HG03558 (cell line): ENCODE results near the gene FLNA.

ENCODE experiments used
- ATAC-seq: cut with Tn5 transposase; IDR thresholded peaks from one replicate; pipeline ENCODE4 v1.9.1; 2021; ENCODE audit warnings: moderate number of reproducible peaks; ENCODE audit not compliant: unreplicated experiment; ENCODE audit errors: extremely low read depth

Gene FLNA

DNA sequence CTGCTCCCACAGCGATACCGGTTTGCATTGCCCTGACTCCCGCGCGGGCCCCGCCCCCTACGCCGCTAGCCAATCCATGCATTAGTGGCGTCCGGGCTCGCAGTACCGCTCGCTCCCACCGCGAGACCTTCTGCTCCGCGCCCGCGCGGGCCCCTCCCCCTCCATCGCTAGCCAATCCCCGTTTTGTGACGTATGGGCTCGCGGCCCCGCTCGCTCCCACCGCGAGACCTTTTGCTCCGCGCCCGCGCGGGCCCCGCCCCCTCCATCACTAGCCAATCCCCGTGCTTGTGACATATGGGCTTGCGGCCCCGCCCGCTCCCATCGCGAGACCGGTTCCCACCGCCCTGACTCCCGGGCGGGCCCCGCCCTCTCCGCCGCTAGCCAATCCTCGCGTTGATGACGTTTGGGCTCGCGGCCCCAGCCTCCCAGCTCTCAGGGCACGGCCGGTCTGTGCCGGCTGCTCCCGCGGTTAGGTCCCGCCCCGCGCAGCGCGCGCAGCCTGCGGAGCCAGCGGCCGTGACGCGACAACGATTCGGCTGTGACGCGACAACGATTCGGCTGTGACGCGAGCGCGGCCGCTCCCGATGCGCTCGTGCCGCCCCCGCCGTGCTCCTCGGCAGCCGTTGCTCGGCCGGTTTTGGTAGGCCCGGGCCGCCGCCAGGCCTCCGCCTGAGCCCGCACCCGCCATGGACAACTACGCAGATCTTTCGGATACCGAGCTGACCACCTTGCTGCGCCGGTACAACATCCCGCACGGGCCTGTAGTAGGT lies 4.5 kb upstream of the FLNA start, which contains the start of gene EMD:
Gene EMD (plus strand): TSS at position 497 of the 770 bp plus-strand sequence. CDS start 190 bp downstream, at position 687.
- peak; percentile 57 for ATAC-seq

DNA sequence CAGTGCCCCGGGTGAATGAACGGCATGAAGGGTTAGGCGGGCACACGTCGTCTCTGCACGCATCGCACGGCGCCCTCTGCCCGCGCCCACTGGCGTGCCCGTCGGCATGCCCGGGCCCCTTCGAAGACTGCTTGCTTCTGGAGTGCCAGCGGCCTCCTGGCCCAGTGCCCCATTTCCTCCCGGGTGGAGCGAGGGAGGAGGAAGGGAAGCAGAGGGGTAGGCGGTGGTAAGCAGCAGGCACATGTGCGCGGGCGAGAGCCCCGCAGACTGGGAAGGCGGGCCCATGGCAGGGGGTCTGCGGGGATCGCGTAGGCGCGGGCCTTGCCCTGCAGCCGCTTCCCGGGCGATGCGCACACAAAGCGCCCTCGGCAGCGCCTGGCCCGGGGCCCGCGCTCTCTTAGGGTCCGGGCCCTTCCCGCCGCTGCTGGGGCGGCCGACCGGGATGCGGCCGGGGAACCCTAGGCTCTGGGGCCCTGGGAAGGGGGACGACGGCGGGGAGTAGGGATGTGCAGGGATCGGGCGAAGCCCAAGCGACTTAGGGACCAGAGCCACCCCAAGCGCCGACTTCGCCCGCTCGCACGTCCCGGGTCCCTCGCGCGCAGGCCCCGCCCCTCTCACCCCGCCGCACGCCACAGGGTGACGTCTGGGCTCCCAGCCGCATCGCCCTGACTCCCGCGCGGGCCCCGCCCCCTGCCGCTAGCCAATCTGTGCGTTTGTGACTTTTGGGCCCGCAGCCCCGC lies 3.8 kb upstream of the FLNA start:
- ATAC-seq: peak; percentile 1

DNA sequence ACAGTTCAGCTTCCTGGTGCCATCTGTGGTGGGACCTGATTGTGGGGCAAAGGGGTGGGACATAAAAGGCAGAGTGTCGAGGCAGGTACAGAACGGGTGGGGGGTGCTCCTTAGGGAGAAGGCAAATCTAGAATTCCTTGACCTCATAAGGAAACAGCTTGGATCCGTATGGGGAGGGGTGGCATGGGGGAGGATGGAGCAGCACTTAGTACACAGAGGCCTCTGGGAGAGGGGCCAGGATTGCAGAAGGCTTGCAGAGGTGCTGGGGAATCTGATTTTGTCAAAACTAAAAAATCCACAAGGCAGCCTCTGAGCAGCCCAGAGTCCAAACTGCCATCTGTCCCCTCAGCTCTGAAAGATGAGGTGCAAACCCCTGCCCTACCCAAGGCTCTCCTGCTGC lies 2.3 kb upstream of the FLNA start:
- ATAC-seq: no peak

DNA sequence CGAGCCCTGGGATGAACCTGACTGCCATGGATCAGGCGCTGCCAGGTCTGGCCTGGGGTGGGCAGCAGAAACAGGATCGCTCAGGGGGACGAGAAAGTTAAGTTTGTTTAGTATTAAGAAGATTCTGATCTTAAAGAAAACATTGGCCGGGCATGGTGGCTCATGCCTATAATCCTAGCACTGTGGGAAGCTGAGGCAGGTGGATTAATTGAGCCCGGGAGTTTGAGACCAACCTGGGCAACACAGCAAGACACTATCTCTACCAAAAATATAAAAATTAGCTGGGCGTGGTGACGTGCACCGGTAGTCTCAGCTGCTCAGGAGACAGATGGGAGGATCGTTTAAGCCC lies 696 bp upstream of the FLNA start:
- ATAC-seq: no peak

DNA sequence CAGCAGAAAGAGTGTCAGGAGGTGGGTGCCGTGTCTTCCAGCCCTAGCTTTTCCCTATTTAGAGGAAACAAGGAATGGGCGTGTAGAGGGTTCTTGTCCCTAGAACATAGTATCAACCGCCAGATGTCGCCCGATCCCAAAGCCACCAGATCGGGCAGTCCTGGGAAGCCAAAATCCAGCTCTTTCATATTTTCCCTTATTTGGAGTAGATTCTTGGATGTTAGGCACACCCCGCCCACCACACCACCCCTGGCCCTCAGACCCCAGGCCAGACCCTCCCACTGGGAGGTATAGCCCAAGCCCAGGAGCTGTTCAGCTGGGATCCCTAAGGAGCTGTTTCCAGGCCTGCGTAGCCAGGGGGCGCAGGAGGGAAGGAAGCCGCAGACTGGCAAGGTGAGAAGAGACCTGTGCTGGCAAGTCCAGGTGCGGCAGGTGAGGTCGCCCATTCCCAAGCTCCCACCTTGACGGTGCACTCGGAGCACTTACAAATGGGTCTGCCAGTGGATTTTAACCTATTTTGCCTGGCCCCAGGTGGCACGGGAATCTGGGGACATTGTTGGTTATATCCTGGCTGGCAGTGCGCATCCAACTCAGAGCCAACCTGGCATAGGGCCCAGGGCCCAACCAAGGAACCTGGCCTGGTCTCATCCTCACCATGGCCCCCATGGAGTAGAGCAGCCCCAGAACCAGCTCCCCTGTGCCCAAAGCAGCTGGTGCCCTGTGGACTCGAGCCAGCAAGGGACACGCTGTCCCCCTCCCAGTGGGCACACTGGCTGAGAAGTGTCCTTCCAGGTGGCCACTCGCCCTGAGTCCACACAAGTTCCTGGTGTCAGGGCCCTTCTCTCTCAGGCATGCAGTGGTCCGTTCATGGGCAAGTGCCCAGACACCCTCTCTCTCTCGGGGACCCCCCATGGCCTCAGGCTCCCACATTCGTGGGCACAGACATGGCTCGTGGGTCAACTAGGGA lies 811 bp downstream of the FLNA start:
- ATAC-seq: no peak

DNA sequence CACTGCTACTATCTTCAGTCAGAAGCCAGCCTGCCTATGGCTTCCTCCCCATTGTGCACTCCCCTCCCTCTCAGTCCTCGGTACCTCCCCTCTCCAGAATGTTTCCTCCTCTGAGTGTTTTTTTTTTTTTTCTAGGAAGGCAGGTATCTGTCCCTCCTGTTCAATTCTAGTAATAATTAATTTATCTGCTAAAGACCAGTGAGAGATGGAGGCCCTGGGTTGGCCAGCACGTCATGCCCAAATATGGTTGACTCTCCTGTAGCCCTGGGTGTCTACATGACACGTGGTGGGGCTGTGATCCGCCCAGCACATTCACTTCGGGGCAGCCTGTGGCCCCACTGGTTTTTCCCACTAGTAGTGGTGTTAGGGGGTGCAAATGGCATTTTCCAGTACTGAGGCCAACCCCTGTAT lies 1.8 kb downstream of the FLNA start:
- ATAC-seq: no peak

DNA sequence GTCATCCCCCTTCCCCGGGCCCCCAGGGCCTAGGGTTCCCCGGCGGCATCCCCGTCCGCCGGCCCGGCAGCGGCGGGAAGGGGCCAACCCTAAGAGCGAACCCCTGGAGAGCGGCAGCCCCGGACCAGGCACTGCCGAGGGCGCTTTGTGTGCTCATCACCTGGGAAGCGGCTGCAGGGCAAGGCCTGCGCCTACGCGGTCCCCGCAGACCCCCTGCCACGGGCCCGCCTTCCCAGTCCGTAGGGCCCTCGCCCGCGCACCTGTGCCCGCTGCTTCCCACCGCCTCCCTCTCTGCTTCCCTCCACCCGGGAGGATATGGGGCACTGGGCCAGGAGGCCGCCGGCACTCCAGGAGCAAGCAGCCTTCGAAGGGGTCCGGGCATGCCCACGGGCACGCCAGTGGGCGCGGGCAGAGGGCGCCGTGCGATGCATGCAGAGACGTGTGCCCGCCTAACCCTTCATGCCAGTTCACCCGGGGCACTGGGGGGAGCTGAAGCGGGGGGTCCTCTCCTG lies 2.6 kb downstream of the FLNA start:
- no peak for ATAC-seq

DNA sequence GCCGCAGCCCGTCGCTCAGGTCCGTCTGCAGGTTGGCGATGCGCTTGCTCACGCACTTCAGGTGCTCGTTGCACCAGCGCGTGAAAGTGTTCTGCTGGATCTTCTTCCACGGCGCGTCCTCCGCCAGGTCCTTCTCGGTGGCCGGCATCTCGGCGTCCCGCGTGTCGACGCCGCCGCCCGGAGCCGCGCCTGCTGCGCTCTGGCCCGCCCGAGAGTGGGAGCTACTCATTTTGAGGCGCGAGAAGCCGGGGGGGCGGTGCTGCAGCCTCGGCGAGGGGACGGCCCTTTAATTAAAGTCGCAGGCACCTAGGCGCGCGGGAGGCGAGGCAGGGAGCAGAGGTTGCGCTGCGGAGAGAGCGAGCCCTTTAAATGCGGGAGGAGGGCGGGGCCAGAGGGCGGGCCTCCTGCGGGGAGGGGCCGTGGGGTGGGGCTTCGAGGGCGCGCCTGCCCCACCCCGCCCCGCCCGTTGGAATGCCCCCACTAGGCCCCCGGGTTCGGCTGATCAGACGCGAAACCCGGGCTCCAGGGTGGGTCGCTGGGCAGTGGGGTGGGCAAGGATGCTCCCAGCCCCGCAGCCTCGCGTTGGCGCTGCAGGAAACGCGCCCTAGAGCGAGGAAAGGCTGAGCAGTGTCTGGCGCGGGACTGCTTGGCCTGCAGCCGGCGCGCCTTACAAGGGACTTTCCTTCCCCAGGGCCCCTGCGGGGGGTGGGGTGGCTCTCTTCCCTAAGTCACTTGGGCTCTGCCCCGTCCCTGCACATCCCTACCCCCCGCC lies 3.2 kb downstream of the FLNA start:
- peak; percentile 25 for ATAC-seq

DNA sequence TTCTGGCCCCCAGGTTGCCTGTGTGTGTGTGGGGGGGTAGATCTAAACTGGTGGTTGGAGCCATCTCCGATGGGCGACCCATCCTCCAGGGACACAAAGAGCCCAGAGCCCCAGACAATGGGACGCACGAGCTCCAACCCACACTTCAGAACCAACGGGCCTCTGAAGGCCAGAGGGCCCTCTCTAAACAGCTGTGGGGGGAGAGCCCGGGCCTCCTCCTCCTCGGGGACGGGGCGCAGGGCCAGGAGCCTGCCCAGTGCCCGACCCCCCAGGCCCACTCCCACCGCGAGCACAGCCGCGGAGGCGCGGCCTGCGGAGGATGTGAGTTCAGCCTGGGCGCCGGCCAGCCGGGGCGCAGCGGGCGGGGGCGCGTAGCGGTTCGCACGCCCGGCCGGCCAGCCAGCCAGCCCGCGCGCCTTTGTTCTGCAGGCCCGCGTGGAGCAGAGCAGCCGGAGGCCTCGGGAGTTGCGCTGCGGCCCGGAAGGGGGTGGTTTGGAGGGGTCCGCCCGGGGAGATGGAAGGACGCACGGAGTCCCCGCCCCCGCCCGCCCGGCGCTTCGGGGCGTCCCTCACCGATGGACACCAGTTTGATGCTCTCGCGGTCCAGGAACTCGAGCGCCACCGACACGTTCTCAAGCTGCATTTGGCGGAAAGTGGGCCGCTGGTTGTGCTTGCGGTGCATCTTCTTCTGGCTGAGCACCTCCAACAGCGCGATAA lies 4.0 kb downstream of the FLNA start:
- ATAC-seq: no peak

DNA sequence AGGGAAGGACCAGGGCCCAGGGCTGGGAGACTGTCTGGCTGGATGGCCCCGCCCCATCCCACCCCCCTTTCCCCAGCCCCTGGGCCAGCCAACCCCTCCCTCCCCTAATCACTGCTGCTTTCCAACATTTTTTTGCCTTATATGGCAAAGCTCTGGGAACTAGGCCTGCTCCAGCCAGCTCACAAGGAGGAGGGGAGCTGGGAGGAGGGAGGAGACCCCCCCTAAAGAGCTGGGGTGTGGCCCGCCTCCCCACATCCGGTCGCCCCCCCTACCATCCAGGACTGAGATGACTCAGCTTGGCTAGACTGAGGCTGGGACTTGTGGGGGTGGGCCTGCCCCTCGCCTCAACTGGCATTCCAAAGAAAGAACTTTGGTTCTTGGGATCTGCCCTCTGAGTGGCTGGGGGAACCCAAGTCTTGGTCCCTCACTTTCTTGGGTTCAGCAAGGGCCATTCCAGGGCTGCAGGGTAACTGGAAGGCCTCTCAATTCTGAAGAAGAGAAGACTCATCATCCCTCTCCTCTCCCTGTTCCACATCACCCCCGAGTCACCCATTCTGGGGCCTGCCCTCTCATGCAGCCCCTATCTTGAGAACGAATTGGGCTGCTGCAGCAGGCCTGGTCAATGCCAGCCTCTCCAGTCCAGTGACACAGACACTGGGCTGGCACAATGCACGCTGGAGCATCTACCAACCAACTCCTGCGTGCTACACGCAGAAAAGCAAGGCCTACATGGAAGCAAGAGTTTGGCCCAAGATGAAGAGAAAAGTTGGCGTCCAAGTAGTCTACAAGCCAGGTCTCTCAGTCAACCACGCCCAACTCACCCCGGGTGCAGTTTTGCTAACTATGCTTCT lies 4.8 kb downstream of the FLNA start:
- no peak for ATAC-seq

DNA sequence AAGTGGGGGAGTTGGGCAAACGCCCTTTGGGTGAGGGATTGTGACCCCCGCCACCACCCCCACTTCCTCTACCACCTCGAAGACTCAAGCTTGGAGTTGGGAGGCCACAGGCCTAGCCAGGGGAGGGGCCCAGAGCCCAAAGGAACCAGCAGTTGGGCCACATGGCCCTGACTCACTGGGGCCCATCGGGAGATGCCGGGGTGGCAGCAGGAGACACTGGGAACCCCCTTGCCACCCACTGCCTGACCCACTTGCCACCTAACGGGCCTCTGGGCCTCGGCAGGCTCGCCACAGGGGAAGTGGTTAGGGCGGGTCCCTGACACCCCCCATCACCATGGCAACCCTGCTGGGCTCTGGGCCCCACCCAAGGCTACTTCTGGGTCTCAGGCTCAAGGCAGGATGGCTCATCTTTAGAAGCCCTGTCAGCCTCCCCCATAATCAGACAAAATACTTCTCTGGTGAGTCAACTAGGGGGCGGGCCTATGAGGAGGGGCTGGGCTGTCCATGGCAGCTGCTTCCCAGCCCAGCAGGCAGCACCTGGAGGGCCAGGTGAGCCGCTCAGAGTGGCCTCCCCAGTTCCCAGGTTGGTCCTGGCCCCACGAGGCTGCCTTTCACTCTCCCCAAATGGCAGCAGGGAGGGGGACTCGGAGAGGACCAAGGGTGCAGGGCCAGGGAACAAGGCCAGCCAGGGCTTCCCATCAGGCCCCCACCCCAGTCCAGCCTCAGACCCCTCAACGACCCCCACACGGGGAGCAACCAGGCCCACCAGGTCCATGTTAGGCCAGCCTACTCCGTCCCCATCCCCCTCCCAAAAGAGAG lies 5.6 kb downstream of the FLNA start:
- ATAC-seq: no peak

DNA sequence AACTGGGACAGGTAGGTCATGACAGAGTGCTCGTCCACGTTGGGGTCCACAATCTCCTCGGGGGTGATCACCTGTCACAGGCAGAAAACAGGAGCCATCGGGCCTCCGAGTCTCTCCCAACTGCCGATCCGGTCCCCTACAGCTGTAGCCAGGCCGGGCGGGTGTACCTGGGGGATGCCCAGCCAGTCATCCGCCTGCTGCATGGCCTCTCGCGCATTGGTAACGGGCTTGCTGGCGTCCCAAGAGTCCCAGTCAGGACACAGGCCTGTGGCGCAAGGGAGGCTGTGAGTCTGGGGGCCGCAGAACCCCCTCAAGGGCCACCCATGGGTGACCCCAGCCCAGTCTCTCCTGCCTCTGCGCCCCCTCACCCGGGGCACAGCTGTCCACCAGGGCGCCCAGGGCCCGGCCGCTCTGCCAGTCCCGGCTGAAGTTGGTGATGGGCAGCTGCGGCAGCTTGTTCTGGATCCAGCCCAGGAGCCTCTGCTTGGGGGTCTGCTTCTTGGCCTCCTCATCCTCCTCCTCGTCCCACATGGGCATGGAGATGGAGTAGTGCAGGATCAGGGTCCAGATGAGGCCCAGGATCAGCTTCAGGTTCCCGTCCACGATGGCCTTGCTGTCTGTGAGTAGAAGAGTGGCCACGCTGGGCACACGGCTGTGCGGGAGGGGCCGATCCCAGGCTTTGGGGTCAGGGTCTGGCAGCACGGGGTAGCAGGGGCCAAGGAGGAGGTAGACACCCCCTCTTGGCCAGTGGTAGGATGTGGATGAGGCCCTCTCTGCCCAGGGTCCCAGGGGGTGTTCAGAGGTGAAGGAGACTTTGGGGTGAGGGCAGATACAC lies 6.7 kb downstream of the FLNA start:
- no peak for ATAC-seq

DNA sequence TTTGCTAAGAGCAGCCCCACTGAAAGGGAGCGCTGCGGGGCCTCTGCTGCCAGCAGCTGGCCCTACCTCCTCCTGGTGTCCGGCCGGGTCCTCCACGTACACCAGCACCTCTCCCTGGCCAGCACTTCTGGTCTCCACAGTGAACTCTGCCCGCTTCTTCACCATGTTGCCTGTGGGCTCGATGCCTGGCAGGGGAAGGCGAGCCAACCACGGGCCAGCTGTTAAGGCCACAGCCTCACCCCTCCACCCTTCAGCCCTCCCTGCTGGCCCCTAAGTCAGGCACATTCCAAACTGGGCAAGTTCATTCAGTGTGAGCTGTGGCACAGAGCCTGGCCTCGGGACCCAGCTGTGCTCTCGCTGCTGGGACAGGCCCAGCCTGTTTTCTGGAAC lies 7.8 kb downstream of the FLNA start:
- ATAC-seq: no peak

DNA sequence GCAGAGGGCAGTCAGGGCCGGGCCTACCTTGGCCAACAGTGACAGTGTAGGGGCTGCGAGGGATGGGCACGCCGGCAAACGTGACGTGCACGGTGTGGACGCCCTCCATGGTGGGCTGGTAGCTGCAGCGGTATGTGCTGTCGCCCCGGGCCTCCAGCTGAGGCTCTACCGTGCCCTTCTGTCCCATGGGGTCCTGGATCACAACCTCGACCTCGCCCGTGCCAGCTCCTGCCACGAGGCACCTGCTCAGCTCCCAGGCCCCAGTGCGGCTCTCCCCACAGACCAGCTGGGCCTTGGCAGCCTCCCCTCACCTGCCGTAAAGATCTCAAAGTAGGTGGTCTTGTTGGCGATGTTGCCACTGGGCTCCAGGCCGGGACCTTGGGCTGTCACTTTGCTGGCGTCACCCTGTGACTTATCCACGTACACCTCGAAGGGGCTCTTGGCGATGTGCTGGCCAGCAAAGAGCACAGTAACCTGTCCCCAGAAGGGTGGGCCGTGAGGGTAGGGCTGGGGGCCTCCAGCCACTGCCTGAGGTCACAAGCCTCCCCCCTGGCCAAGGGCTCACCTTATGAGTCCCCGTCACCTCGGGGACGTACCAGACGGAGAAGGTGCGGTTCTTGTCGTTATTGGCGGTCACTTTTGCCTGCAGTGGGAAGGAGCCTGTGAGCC lies 8.3 kb downstream of the FLNA start:
- no peak for ATAC-seq

DNA sequence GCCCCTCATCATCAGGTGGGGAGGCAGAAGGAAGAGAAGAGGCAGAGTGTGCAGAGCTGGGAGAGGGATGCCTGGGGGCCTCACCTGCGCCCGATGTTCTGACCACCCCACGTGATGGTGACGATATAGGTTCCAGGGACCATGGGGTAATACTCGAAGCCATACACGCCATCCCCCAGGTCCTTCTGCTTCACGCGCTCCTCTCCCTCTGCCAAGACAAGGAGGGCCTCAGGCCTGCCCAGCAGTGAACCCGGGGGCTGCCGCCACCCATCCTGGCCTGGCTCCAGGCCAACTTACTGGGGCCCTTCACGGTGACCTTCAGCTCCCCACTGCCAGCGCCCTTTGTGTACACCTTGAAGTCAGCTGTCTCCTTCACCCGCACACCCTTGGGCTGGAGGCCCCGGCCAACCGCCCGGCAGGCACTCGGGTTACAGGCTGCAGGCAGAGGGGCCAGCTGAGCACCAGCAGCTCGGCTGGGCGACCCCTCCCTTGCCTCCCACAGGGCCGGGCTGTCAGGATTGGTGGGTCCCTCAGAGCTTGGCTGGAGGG lies 9.3 kb downstream of the FLNA start:
- no peak for ATAC-seq
